H9 (cell line): ENCODE measurements around the gene ZNF142. TPM values are rescaled to one million over a fixed set of nuclear protein-coding genes. Genes with fewer than 3 reads are reported as not detected.

ENCODE experiments used
- DNase-seq: peaks from one replicate; pipeline ENCODE4 v3.0.0-alpha.2; 2017
- H2AFZ ChIP-seq: one replicate; pipeline ENCODE4 v1.6.1; 2013; ENCODE audit warnings: mild to moderate bottlenecking, low read length, control low read depth, moderate library complexity
- H2AK5ac ChIP-seq: 2 replicates; pipeline ENCODE4 v1.6.1; 2013; ENCODE audit warnings: low read length, control low read depth, mixed read lengths; ENCODE audit not compliant: insufficient read length
- H2BK120ac ChIP-seq: one replicate; pipeline ENCODE4 v1.6.1; 2013; ENCODE audit warnings: low read depth, mild to moderate bottlenecking, low read length, control low read depth, inconsistent platforms; ENCODE audit not compliant: poor library complexity, severe bottlenecking
- H2BK12ac ChIP-seq: 2 replicates; pipeline ENCODE4 v1.6.1; 2013; ENCODE audit warnings: low read length, control low read depth, mixed read lengths, low read depth; ENCODE audit not compliant: insufficient read length
- H2BK15ac ChIP-seq: 2 replicates; pipeline ENCODE4 v1.6.1; 2013; ENCODE audit warnings: low read depth, low read length, control low read depth
- H2BK20ac ChIP-seq: one replicate; pipeline ENCODE4 v1.6.1; 2013; ENCODE audit warnings: low read depth, mild to moderate bottlenecking, low read length, control low read depth, inconsistent platforms; ENCODE audit not compliant: poor library complexity, severe bottlenecking
- H2BK5ac ChIP-seq: 2 replicates; pipeline ENCODE4 v1.6.1; 2013; ENCODE audit warnings: low read length, control low read depth, mixed read lengths; ENCODE audit not compliant: insufficient read length
- H3K14ac ChIP-seq: 2 replicates; pipeline ENCODE4 v1.6.1; 2013; ENCODE audit warnings: low read length, control low read depth; ENCODE audit not compliant: insufficient read depth
- H3K18ac ChIP-seq: 2 replicates; pipeline ENCODE4 v1.6.1; 2013; ENCODE audit warnings: low read depth, mild to moderate bottlenecking, mixed read lengths, low read length, control low read depth; ENCODE audit not compliant: insufficient read length
- H3K23ac ChIP-seq: 2 replicates; pipeline ENCODE4 v1.6.1; 2013; ENCODE audit warnings: low read length, control low read depth, mixed read lengths, low read depth; ENCODE audit not compliant: insufficient read length
- H3K23me2 ChIP-seq: 2 replicates; pipeline ENCODE4 v1.6.1; 2013; ENCODE audit warnings: low read depth, mild to moderate bottlenecking, mixed read lengths, low read length, control low read depth; ENCODE audit not compliant: insufficient read length, poor library complexity, severe bottlenecking
- H3K27ac ChIP-seq: 2 replicates; pipeline ENCODE4 v1.5.1; 2013; ENCODE audit warnings: low read length, control low read depth, mixed read lengths, low read depth; ENCODE audit not compliant: insufficient read length
- H3K27me3 ChIP-seq: 2 replicates; pipeline ENCODE4 v1.6.1; 2013; ENCODE audit warnings: low read length, control low read depth, inconsistent platforms; ENCODE audit not compliant: insufficient read depth
- H3K4ac ChIP-seq: 2 replicates; pipeline ENCODE4 v1.6.1; 2013; ENCODE audit warnings: low read depth, mild to moderate bottlenecking, control low read depth, inconsistent platforms, low read length, moderate library complexity
- H3K4me1 ChIP-seq: 2 replicates; pipeline ENCODE4 v1.6.1; 2013; ENCODE audit warnings: low read length, control low read depth, inconsistent platforms; ENCODE audit not compliant: insufficient read depth
- H3K4me2 ChIP-seq: 2 replicates; pipeline ENCODE4 v1.6.1; 2013; ENCODE audit warnings: low read length, control low read depth, mixed read lengths; ENCODE audit not compliant: insufficient read length, insufficient read depth
- H3K56ac ChIP-seq: 2 replicates; pipeline ENCODE4 v1.6.1; 2013; ENCODE audit warnings: low read depth, mild to moderate bottlenecking, mixed read lengths, low read length, control low read depth; ENCODE audit not compliant: insufficient read length
- H3K79me1 ChIP-seq: 2 replicates; pipeline ENCODE4 v1.6.1; 2013; ENCODE audit warnings: low read depth, mild to moderate bottlenecking, moderate library complexity, low read length, control low read depth, inconsistent platforms; ENCODE audit not compliant: insufficient read depth, poor library complexity, severe bottlenecking
- H3K79me2 ChIP-seq: 2 replicates; pipeline ENCODE4 v1.6.1; 2013; ENCODE audit warnings: low read length, control low read depth, inconsistent platforms; ENCODE audit not compliant: insufficient read depth
- H3K9ac ChIP-seq: 2 replicates; pipeline ENCODE4 v1.6.1; 2013; ENCODE audit warnings: low read length, control low read depth, mixed read lengths; ENCODE audit not compliant: insufficient read length; ENCODE audit errors: extremely low read depth
- H3K9me3 ChIP-seq: one replicate; pipeline ENCODE4 v1.6.1; 2013; ENCODE audit warnings: low read depth, low read length, inconsistent platforms; ENCODE audit not compliant: control insufficient read depth
- H3T11ph ChIP-seq: one replicate; pipeline ENCODE4 v1.6.1; 2013; ENCODE audit warnings: mild to moderate bottlenecking, low read length, control low read depth, inconsistent platforms
- H4K20me1 ChIP-seq: one replicate; pipeline ENCODE4 v1.6.1; 2013; ENCODE audit not compliant: control insufficient read depth, insufficient read length, insufficient read depth
- H4K5ac ChIP-seq: 2 replicates; pipeline ENCODE4 v1.6.1; 2013; ENCODE audit warnings: low read depth, mild to moderate bottlenecking, mixed read lengths, low read length, control low read depth; ENCODE audit not compliant: insufficient read length
- H4K8ac ChIP-seq: replicated peaks from 2 replicates; pipeline ENCODE4 v1.6.1; 2013; ENCODE audit warnings: low read length, control low read depth, mixed read lengths, low read depth; ENCODE audit not compliant: insufficient read length
- H4K91ac ChIP-seq: 2 replicates; pipeline ENCODE4 v1.6.1; 2013; ENCODE audit warnings: low read depth, mild to moderate bottlenecking, moderate library complexity, mixed read lengths, low read length, control low read depth; ENCODE audit not compliant: insufficient read length
- H3K27ac Mint-ChIP-seq, 3 experiments: 2 replicates in 2 of 3; 3 replicates in 1 of 3; pipeline ENCODE4 v1.8.0; 2020 to 2021; ENCODE audit warnings: mixed read lengths in 3 of 3, mild to moderate bottlenecking in 1 of 3, moderate library complexity in 1 of 3
- H3K27me3 Mint-ChIP-seq: 2 replicates; pipeline ENCODE4 v1.8.0; 2021; ENCODE audit warnings: low read depth, mild to moderate bottlenecking, moderate library complexity, mixed read lengths
- H3K36me3 Mint-ChIP-seq, 3 experiments: 2 replicates in 2 of 3; 3 replicates in 1 of 3; pipeline ENCODE4 v1.8.0; 2020 to 2021; ENCODE audit warnings: low read depth in 3 of 3, mixed read lengths in 3 of 3; ENCODE audit not compliant: insufficient read depth in 1 of 3
- H3K4me1 Mint-ChIP-seq, 2 experiments: 2 replicates each; pipeline ENCODE4 v1.8.0; 2020; ENCODE audit warnings: mixed read lengths in 2 of 2
- H3K4me3 Mint-ChIP-seq, 2 experiments: 2 replicates in 1 of 2; 3 replicates in 1 of 2; pipeline ENCODE4 v1.8.0; 2020 to 2021; ENCODE audit warnings: mild to moderate bottlenecking in 2 of 2, mixed read lengths in 2 of 2, moderate library complexity in 1 of 2
- H3K9me3 Mint-ChIP-seq, 2 experiments: 2 replicates in 1 of 2; 3 replicates in 1 of 2; pipeline ENCODE4 v1.8.0; 2020; ENCODE audit warnings: mild to moderate bottlenecking in 2 of 2, mixed read lengths in 2 of 2, moderate library complexity in 1 of 2
- CTCF ChIP-seq: fragments of 200-600 bp; sonication (generic); conservative IDR thresholded peaks from 3 replicates; pipeline ENCODE4 v1.8.0; 2021; ENCODE audit warnings: antibody characterized with exemption, mild to moderate bottlenecking
- whole genome bisulfite sequencing: extraction: QIAGEN DNeasy Blood & Tissue Kit; methylation state at CpG from one replicate; pipeline ENCODE4 v1.1.7; 2013; ENCODE audit warnings: missing lambda C conversion rate, low lambda C conversion rate, mixed read lengths; ENCODE audit not compliant: insufficient read length; ENCODE audit errors: extremely low coverage; 5-methylcytosine and 5-hydroxymethylcytosine counted together
- total RNA-seq: library from RNA; stranded (reverse); gene quantifications from 2 replicates; pipeline ENCODE4 v1.2.1, GENCODE V29; 2021

Gene ZNF142
- total RNA-seq, 1 experiment from 2014 or later = 43.4 TPM

- H2BK20ac ChIP-seq = no peak overlapping the region
- H3K9me3 ChIP-seq = no peaks in the 10 kb centered on the region
- no peak overlapping the region for H2BK5ac ChIP-seq
- H3T11ph ChIP-seq = no peak overlapping the region
- H3K4me1 ChIP-seq = no peaks in the 10 kb centered on the region
- no peak overlapping the region for H2BK12ac ChIP-seq
- no peak overlapping the region for H4K91ac ChIP-seq
- Mint-ChIP-seq H3K4me1 (no peaks in the 10 kb centered on the region), H3K9me3 (no peaks in the 10 kb centered on the region; a peak in 1 of 5 replicates), H3K27ac (peak overlapping the region in 1 of 3 experiments; percentile 82; a peak in 1 of 7 replicates), H3K27me3 (no peaks in the 10 kb centered on the region), H3K4me3 (no peak overlapping the region), H3K36me3 (peaks cover 41 to 90% (median 77%) of the 10 kb centered on the region in 3 experiments; a peak in 6 of 7 replicates)
- no peak overlapping the region for H3K23ac ChIP-seq
- no peaks in the 10 kb centered on the region for H3K27me3 ChIP-seq
- TF ChIP-seq CTCF = peak; percentile 89
- H3K79me1 ChIP-seq = no peaks in the 10 kb centered on the region
- no peak overlapping the region for H3K4ac ChIP-seq
- no peak overlapping the region for H4K5ac ChIP-seq
- H2BK15ac ChIP-seq = no peak overlapping the region
- H3K56ac ChIP-seq = no peak overlapping the region
- H2AK5ac ChIP-seq = no peak overlapping the region
- no CpG with 5 or more reads among the region's 9 CpGs for WGBS
- no peak overlapping the region for H2AFZ ChIP-seq
- H3K18ac ChIP-seq = no peak overlapping the region
- no peak overlapping the region for H3K4me2 ChIP-seq
- no peak overlapping the region for H4K8ac ChIP-seq
- H4K20me1 ChIP-seq = no peaks in the 10 kb centered on the region
- H3K27ac ChIP-seq = no peak overlapping the region
- H3K23me2 ChIP-seq = no peaks in the 10 kb centered on the region
- H3K9ac ChIP-seq = no peak overlapping the region
- no peaks in the 10 kb centered on the region for H3K79me2 ChIP-seq
- no peak overlapping the region for H3K14ac ChIP-seq
- DNase-seq = peak; percentile 55
- no peak overlapping the region for H2BK120ac ChIP-seq
These were observed 11.2 kb downstream of the ZNF142 start for GRCh38 chr2:218648088-218648786.
